Myometrial cell (primary cell): Measurements from ENCODE around the gene WDR62. TPM values are rescaled to one million over a fixed set of nuclear protein-coding genes. Genes with fewer than 3 reads are reported as not detected.

Experiments
- total RNA-seq: library from RNA; depleted of rRNA; stranded (reverse); fragments of >200 nt; gene quantifications from 2 replicates; pipeline ENCODE4 v1.2.3, GENCODE V29; 2015

WDR62 gene
- total RNA-seq, result 9.4 and 11.5 TPM in 2 replicates

DNA sequence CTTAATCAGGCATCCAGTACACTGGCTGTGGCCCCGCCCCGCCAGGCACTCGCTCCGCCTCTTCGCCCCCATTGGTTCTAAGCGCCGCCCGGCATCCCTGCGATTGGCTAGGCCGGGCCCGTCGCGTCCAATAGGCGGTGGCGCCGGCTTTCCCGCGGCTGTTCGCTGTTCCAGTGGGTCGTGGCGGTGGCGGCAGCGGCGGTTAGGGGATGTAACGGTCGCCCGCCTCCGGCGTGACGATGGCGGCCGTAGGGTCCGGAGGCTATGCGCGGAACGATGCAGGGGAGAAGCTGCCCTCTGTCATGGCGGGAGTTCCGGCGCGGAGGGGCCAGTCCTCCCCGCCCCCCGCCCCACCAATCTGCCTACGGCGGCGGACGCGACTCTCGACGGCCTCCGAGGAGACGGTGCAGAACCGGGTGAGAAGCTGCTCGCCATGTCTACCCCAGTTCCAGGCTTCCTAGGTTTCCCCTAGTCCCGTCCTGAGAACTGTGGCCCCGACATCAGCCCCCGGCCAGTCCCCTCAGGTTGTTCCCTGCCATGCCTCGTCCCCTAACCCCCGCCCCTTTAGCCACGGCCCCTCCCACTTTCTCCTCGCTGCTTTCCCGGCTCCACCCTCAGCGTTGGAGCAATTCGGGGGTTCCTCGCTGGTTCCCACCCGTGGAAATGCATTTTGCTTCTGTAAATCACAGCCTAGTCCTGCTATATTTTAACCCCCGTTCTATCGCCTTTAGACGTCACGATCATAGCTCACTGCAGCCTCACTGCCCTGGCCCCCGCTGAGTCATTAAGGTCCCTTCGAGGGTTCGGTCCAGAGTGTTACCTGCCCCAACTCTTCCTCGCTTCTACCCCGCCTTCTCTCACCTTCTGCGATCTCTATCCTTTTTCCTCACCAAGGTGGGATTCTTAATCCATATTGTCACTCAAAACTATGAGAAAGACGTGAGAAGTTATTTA lies at the start of gene WDR62:
TSS of gene WDR62 (plus strand) at position 165 of the 954 bp plus-strand sequence. CDS start at position 240, 75 bp downstream.

DNA sequence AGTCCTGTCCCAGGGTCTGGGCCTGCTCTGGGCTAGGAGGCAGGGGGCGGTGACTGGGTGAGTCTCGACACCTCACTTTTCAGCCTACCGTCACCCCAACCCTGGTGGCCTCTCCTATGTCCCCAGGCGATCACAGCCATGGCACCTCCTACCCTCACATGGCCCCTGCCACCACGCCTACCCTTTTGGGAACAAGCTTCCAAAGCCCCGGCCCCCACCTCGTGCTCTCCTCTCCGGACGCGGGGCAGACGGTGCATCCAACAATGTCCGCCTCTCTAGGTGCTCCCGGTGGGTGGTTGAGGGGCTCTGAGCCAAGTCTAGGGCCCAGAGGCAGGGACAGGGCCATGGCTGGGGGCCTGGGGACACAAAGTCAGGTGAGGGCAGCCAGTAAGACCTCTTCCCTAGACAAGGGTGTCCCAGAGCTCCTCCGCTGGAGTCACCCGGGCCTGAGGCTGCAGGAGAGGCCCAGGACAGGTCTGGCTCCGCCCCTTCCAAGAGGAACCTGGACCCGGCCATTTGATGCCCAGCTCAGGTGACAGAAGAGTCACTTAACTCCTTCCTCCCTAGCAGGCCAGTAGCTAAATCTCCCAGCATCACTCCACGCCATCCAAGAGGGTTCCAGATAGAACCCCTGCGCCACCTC lies 46.2 kb upstream of the WDR62 start, which contains the start of gene SYNE4:
TSS of gene SYNE4 (minus strand) at position 478 of the 643 bp plus-strand sequence. CDS start at position 346, 132 bp downstream.

DNA sequence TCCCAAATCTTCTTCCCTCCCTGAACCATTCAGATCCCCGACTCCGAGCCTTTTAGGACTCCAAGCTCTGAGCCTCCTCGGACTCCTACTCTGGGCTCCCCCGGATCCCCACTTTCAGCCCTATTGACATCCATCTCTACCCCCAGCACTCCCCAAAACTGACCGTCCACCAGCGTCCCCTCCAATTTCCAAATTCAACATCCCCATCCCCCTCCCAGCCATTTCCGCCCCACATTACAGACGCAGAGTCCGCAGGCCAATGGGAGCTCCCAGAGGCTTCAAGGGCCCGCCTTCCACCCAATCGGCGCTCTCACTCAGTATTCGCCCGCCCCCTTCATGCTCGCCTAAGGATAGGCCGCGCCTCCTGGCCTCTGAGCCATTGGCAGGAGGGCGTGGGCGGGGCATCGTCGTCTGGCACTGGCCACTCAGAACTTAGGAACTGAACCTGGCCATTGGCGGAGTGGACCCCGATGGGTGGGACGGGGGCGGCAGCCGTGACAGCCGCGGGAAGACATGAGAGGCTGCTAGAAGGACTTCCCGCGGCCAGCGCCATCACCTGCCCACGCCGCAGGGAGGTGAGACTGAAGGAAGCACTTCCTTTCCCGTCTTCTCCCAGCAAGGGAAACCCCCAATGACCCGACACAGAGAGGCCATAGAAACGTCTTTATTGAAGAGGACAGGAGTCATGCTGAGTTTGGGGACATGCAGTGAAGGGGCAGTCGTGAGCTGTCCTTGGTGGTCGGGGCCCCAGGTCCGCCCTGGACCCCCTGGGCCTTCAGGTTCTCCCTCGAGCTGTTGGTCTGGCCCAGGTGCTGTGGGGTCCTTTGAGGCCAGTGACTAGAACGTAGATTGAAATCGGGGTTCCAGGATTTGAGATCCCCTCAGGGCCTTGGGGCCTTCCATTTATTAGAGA lies 40.4 kb upstream of the WDR62 start, which contains the start of gene ALKBH6:
TSS of gene ALKBH6 (minus strand) at position 202 of the 913 bp plus-strand sequence. CDS start 816 bp downstream, outside the sequence.

DNA sequence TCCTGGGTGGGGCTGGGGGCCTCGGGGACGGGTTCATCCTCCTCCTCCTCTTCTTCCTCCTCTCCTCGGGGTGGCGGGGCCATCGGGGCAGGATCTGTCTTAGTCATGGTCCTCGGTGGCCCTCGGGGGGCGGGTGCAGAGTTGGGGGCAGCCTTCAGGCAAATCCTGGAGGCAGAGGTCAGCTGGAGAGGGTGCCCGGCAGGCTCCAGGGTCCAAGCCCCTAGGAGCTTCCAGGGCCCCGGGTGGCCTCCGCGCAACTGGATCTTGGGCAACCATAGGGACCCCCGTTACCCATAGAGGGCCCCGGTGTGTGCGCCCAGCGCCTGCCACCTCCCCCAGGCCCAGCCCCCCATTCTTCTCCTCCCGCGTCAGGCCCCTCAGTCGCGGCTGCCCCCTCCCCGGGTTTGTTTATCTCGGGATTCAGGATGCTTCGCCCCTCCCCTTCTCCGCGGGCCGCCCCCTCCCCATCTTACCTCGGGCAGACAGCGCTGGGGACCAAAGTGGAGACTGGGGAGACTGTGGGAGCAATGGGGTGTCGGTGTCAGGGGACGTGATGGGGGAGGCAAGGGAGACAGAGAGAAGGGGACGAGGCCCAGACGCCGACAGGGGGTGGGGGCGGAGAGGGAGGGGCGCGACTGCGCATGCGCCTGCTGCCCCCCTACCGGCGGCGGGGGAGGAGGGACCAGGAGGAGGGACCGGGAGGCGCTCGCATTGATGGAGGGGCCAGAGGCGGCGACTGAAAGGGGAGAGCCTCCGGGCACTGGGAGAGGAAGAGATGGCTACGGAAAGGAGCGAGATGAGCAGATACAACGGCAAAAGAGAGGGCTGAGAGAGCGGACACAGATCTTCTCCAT lies 22.2 kb upstream of the WDR62 start, which contains the start of gene CLIP3:
TSS of gene CLIP3 (minus strand) at position 623 of the 854 bp plus-strand sequence. CDS start at position 107, 516 bp downstream.

GRCh38 chr19:36054119-36054732 lies 471 bp upstream of the WDR62 start, which contains the start of gene THAP8:
THAP8 (minus strand) TSS chr19:36054285; CDS start chr19:36054217, 68 bp downstream.

DNA sequence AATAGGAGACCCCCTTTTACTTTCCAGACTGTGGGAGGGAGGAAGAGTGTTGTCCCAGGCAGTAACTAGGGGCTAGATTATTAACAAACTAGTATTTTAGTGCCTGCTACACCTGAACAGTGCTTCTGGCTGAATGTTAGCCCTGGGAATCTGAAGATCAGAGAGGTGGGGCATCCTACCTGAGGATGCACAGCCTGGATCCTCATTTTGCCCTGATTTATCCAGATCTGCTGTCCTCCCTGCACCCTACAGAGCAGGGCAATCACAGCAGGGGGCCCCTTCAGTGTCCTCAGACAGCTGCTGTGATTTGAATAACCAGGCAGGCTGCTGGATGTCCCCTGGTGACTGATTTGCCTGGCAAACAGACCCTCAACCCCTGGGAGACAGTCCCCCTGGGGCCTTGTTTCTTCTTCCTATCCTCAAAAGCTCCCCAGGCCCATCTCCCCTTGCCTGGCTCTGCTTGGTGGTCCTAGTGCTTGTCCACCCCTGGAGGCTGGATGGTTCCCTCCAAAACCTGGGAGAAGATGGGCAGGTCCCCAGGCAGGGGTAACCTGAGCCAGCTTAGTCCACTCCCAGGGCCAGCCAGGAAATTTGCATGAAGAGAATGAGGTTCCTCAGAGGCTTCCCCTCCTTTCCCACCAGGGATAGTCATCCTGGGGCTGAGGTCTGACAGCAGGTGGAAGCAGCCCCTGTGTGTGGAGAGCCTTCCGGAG lies 55.9 kb downstream of the WDR62 start, which contains the start of gene OVOL3:
TSS of gene OVOL3 (plus strand) at position 657 of the 713 bp plus-strand sequence. CDS start 60 bp downstream, outside the sequence.

DNA sequence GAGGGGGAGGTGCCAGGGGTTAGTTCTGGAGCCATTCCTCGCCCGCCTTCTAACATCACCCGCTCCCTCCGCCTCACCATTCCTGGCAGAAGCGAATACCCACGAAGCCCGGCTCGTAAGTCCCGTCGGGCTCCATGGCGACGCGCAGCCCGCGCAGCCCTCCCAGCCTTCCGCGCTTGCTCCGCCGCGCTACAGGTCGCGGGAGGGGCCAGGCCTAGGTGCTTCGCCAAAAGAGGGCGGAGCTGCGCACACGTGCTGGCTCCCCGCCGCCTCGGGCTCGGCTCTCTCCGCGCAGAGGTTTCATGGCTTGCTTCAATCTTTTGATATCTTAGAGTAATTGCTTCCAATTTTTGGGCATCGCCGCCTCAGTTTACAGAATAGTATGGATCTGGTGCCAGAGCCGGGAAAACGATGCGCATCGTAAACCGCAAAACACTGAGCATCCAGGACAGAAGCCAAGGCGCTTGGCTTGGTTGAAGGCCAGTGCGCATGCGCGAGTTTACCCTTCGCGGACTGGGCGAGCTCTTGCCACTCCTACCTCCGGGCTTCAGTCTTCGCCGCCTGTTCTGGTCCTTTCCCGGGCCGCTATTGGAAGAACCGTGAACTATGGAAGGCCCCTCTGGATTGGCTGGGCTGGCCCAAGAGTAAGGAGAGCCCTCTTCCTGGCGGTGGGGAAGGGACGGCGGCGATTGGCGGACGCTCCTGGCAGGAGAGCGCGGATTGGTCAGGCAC lies 60.2 kb downstream of the WDR62 start, which contains the start of gene POLR2I:
TSS of gene POLR2I (minus strand) at position 155 of the 732 bp plus-strand sequence. CDS start at position 136, 19 bp downstream.

DNA sequence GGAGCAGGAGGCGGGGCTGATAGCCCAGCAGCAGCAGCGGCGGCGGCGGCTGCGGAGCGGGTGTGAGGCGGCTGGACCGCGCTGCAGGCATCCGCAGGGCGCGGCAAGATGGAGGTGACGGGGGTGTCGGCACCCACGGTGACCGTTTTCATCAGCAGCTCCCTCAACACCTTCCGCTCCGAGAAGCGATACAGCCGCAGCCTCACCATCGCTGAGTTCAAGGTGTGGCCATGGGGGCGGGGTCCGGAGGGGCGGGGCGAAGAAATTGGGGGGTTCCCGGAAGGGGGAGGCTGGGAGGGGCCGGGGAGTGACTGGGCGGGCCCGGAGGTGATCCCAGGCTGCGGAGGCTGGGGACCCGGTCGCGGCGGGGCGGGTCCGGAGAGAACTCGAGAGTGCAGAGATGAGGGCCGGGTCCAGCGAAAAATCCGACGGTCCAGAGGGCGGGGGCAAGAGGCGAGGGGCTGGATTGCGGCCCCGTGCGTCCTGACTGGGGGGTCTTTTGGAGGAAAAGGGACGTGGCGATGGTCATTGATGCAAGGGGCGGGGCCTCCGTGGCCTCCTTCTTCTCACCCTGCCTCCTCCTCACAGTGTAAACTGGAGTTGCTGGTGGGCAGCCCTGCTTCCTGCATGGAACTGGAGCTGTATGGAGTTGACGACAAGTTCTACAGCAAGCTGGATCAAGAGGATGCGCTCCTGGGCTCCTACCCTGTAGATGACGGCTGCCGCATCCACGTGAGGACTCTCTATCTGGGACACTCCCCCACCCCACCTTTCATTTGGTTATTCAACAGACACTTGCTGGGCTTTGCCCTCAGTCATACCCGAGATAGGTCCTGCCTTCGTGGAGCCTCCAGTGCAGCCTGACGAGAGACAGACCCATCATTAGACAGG lies 61.0 kb downstream of the WDR62 start, which contains the start of gene TBCB:
TSS of gene TBCB (plus strand) at position 16 of the 891 bp plus-strand sequence. CDS start at position 109, 93 bp downstream.

DNA sequence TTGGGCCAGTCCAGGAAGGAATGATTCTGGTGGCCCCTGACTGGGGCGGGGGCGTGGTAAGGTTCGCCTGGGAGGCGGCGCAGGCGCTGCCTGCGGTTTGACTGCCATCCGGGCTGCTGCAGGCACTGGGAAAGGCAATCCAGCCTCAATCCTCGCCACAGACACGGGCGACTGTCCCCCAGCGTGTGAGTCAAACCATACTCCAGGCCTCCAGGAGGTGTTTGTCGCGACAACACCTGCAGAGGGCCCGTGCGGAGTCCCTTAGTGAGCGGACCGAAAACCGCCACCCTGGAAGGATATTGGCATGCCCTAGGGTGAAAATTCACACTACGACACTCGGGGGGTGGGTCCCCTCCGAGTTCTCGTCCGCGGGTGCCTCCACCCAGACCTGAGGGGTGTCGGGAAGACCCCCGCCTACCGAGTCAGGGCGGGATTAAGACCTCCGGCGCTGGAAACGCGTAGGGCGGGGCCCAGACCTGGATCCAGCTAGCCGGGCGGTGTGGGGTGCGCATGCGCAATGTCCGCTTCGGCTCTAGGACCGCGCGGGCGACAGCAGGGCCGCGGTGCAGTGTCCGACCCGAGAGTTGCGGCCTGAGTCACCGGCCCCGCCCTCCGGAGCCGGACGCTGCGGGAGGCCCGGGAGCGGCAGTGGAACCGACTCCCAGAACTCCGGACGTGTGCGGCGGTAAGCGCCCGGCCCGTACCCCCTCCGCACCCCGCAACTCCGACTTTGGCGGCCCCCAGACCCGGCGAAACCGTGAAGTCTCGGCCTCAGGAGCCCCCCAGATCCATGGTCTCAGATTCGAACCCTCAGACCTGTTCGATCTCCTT lies 85.0 kb downstream of the WDR62 start, which contains the start of gene CAPNS1:
TSS of gene CAPNS1 (plus strand) at position 594 of the 831 bp plus-strand sequence. CDS start 946 bp downstream, outside the sequence.

DNA sequence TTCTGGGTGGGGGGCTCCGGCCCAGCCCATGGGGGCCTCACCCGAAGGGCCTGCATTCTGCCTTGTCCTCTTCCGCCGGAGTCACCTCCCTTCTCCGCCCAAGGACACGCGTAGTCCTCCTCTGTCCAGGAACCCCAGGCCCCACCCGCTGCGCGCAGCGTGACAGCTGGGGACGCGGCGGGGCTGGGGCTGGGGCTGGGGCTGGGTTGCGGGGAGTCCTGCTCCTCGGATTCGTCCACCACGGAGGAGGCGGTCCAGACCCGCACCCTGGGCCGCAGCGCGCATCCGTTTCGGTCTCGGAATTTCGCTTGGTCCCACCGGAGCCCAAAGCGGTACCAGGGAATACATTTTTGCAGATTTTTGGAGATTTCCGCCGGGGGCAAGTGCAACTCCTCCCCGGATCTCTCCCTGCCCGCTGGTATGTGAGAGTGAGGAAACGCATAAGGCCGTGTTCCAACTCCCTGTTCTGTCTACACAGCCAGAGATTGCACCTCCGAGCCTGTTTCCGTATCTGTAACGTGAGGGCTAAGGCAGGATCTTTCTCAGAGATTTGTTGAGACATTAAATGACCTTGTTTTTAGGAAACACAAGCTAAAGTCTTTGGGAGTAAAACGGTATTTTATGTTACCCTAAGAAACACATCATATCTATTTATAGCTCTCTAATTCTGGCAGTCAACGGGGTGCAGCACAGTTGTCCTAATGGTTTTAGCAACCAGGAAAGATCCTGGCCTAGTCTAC lies 97.8 kb downstream of the WDR62 start, which contains the start of gene COX7A1:
TSS of gene COX7A1 (minus strand) at position 96 of the 740 bp plus-strand sequence. CDS start at position 56, 40 bp downstream.

Other genes with a start within 250 kb of the WDR62 start
- gene PRODH2, start 242.1 kb upstream of the WDR62 start, total RNA-seq, result not detected in 2 replicates
- gene NPHS1, start 202.4 kb upstream of the WDR62 start, total RNA-seq, result not detected in 2 replicates
- gene KIRREL2, start 198.0 kb upstream of the WDR62 start, total RNA-seq, result 0.86 TPM in 1 of 2 replicates, not detected in the other
- 18.4 and 45.8 TPM in 2 replicates for gene APLP1, start 186.3 kb upstream of the WDR62 start, total RNA-seq
- 3.7 and 7.1 TPM in 2 replicates for gene NFKBID, start 154.4 kb upstream of the WDR62 start, total RNA-seq
- not detected in 2 replicates for gene HCST, start 152.4 kb upstream of the WDR62 start, total RNA-seq
- gene TYROBP, start 146.6 kb upstream of the WDR62 start, total RNA-seq, result not detected in 2 replicates
- gene LRFN3, start 118.5 kb upstream of the WDR62 start, total RNA-seq, result 2.6 and 3.2 TPM in 2 replicates
- gene SDHAF1, start 59.7 kb upstream of the WDR62 start, total RNA-seq, result 20.4 and 34.9 TPM in 2 replicates
- 0.18 TPM in 1 of 2 replicates, not detected in the other for gene SYNE4, start 46.1 kb upstream of the WDR62 start, total RNA-seq
- 27.5 and 29.4 TPM in 2 replicates for gene ALKBH6, start 40.7 kb upstream of the WDR62 start, total RNA-seq
- gene CLIP3, start 22.0 kb upstream of the WDR62 start, total RNA-seq, result 9.2 and 11.5 TPM in 2 replicates
- 8.4 and 9.0 TPM in 2 replicates for gene THAP8, start 612 bp upstream of the WDR62 start, total RNA-seq
- gene OVOL3, start 56.2 kb downstream of the WDR62 start, total RNA-seq, result not detected in 2 replicates
- gene POLR2I, start 60.0 kb downstream of the WDR62 start, total RNA-seq, result 36.3 and 40.9 TPM in 2 replicates
- gene TBCB, start 60.6 kb downstream of the WDR62 start, total RNA-seq, result 296 and 316 TPM in 2 replicates
- gene CAPNS1, start 85.2 kb downstream of the WDR62 start, total RNA-seq, result 228 and 269 TPM in 2 replicates
- 5.5 and 17.6 TPM in 2 replicates for gene COX7A1, start 97.5 kb downstream of the WDR62 start, total RNA-seq
- gene ZNF565, start 159.8 kb downstream of the WDR62 start, total RNA-seq, result 0.29 and 1.6 TPM in 2 replicates
- gene ZNF146, start 160.2 kb downstream of the WDR62 start, total RNA-seq, result 49.3 and 53.2 TPM in 2 replicates